Measurements from ENCODE around the gene VAPB. TPM values are rescaled to one million over a fixed set of nuclear protein-coding genes. Genes with fewer than 3 reads are reported as not detected.

The VAPB gene
- total and polyA plus RNA-seq, 7 donors = 30.7 to 84.5 (median 64.0) TPM

DNA sequence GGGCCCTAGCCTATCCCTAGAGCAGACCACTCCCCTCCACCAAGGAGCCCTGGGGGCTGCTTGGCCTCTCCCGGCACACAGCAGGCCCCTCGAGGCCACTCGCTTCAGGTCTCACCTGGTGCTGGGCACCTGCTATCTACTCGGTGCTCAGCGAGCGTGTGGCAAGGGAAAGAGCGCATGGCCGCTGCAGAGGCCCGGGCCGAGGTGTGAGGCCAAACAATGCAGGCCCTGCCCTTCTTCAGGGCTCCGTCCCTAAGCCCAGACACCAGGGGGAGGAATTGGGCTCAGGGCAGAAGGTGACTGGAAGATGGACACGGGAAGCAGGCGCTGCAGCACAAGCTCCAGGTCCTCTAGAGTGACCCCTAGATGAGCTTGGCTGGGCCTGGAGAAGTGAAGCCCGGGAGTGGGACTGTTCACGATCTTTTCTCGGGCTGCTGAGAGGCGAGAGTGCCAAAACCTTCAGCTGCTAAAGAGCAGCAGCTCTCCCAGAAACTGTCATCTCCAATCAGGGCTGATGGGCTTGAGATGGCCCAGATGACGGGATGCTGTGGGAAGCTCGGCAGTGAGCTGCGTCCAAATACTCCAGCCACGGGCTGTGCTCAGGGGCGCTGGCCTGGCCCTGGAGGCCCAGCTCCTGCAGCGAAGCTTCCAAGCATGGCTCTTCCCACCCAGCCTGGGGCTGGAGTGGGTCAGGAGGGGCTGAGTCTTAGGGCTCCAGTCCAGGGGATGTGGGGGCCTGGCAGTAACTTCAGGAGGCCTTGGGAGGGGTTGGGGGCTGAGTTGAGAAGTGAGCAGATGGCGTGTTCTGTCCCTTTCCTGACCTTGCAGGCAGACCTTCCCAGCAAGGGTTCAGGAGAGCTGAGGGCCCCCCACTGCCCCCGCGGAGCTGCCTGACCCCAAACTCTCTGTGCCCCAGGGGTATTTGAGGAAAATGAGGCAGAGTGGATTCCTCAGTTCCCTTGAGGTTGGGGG lies 82.5 kb downstream of the VAPB start:
- no peak overlapping the region for H3K27ac ChIP-seq
- intact Hi-C loops (cut with DNase I) = no loop called here
- H3K27me3 ChIP-seq (ENCODE audit: insufficient read depth in 3 of 3, low read length in 2 of 3) = peaks cover 0 to 15% (median 2%) of the 10 kb centered on the region in 3 donors
- H3K36me3 ChIP-seq (ENCODE audit: insufficient read depth in 1 of 2, low read depth in 1 of 2) = no peaks in the 10 kb centered on the region
- 29 to 38% (median 32%) methylated on average over 26 of the region's 26 CpGs for WGBS, 3 donors
- H3K4me1 ChIP-seq = no peaks in the 10 kb centered on the region
- no peak overlapping the region for H3K4me3 ChIP-seq
- peak in 1 of 2 donors; percentile 75 for DNase-seq
- no peak for TF ChIP-seq CTCF (IDR thresholded peaks at IDR 0.05)
- H3K9me3 ChIP-seq = no peaks in the 10 kb centered on the region
- peak; percentile 28 to 74 (median 54) for ATAC-seq

DNA sequence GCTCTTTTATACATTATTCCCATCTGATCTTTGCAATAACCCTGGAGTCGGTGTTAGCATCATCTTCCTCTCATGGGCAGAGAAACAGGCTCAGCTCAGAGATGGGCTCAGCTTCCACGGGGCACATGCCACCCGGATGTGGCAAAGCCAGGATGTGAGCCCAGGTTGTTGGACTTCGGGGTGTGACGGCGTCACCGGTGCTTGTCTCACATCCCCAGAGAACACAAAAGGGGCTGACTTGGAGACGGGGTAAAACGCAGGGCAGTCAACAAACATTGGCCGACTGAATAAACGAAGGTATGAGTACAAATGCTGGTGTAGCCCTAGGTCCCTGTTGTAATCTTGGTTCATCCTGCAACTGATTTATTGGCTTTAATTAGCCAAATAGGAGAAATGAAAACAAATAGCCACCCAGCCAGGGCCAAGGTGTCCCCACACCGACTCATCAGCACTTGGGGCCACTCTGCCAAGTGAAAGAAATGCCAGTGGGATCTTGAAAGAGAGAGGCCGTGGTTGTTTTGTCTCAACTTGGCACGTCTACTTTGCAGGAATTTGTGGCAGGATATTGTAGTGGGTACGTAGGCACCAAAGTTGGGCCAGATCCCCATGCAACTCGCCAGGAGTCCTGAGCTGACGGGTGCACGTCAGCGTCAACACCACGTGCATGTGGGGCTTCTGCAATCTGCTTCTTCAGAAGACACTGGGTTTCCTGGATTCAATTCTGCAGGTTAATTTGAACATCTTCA lies 83.4 kb downstream of the VAPB start:
- WGBS, 3 donors = 45 to 57% (median 45%) methylated on average over 20 of the region's 20 CpGs
- no peak for TF ChIP-seq CTCF (IDR thresholded peaks at IDR 0.05)
- ATAC-seq (no peak), DNase-seq (no peak)
- intact Hi-C loops (cut with DNase I) = no loop called here
- Histone ChIP-seq H3K4me1 (no peaks in the 10 kb centered on the region), H3K27me3 (ENCODE audit: insufficient read depth in 3 of 3, low read length in 2 of 3) (peaks cover 0 to 15% (median 2%) of the 10 kb centered on the region in 3 donors), H3K36me3 (ENCODE audit: insufficient read depth in 1 of 2, low read depth in 1 of 2) (no peaks in the 10 kb centered on the region), H3K27ac (no peak overlapping the region), H3K9me3 (no peaks in the 10 kb centered on the region), H3K4me3 (no peak overlapping the region)

DNA sequence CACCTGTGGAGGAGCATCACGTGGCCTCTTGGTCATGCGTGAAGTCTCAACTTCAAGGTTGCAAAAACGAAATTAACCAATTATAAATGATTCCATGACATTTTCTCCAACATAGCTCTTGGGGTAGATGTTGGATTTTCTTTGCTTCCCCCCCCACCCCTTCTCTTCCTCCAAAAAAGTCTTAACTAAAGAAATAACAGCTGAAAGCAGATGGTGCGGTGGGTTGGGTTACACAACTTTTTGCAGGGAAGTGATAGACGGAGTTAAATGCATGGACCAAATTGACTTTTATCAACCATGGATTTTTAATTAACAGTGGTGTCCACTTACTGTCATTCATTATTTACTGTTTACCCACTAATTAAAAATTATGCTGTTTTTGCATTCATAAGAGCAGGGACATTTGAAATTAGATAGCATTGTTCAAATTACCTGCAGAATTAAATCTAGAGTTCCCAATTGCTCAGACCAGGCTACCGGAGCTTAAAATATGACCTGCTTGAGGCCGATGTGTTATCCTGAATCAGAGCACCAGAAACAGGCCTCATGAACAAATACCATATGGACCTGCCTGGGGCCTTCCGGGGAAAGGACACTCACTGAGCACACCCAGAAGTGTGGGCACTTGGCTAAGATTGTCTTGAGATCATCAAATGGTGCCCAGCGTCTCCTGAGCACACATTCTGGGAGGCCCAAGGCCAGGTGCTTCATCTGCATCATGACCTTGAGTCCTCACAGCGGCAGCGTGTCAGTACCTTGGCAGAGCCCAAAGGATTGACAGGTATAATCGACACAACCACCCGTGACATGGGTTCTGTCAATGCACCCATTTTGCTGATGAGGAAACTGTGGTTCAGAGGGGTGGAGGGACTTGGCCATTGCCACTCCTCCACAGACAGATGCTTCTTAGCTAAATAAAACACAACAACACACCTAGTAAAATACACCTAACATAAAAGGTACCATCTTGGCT lies 84.7 kb downstream of the VAPB start:
- Histone ChIP-seq H3K36me3 (ENCODE audit: insufficient read depth in 1 of 2, low read depth in 1 of 2) (no peaks in the 10 kb centered on the region), H3K4me3 (no peak overlapping the region), H3K9me3 (peaks cover 5% of the 10 kb centered on the region), H3K4me1 (no peaks in the 10 kb centered on the region), H3K27me3 (ENCODE audit: insufficient read depth in 3 of 3, low read length in 2 of 3) (peaks cover 0 to 15% (median 6%) of the 10 kb centered on the region in 3 donors), H3K27ac (no peak overlapping the region)
- WGBS, 3 donors = 79 to 86% (median 84%) methylated on average over 13 of the region's 13 CpGs
- DNase-seq (no peak), ATAC-seq (no peak)
- intact Hi-C loops (cut with DNase I) = no loop called here
- TF ChIP-seq CTCF (IDR thresholded peaks at IDR 0.05) = no peak

DNA sequence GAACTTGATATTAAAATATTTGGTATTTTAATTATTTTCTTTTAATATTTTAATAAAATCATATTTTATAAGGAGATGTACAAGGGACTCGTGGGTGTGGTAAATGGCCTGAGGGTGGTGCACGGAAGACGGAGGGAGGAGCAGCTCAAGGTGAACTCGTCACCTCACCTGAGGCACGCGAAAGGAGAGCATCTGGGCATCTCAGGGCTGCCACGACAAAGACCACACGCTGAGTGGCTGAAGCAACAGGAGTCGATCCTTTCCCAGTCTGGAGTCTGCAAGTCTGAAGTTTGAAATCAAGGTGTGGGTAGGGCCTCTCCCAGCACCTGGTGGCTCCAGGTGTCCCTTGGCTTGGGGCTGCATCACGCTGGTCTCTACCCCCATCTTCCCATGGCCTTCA lies 86.4 kb downstream of the VAPB start:
- intact Hi-C loops (cut with DNase I) = no loop called here
- peaks cover 5% of the 10 kb centered on the region for H3K9me3 ChIP-seq
- no peak for TF ChIP-seq CTCF (IDR thresholded peaks at IDR 0.05)
- DNase-seq (no peak), ATAC-seq (no peak)
- H3K4me1 ChIP-seq = no peaks in the 10 kb centered on the region
- peaks cover 0 to 13% (median 6%) of the 10 kb centered on the region in 3 donors for H3K27me3 ChIP-seq (ENCODE audit: insufficient read depth in 3 of 3, low read length in 2 of 3)
- H3K36me3 ChIP-seq (ENCODE audit: insufficient read depth in 1 of 2, low read depth in 1 of 2) = no peaks in the 10 kb centered on the region
- 92 to 98% (median 95%) methylated on average over 10 of the region's 10 CpGs for WGBS, 3 donors
- H3K27ac ChIP-seq = no peak overlapping the region
- no peak overlapping the region for H3K4me3 ChIP-seq

Data from psoas muscle (tissue), 8 donors.